GM20431 (cell line): ENCODE measurements around the gene LCA5L.
"Not testable (repeated sequence)": the region's sequence is repeated elsewhere in the genome, so short reads cannot be mapped to it uniquely, and the experiment has no call there.

Experiments
- in situ Hi-C: fragments of 300-500 bp; cut with MseI, MboI; formaldehyde crosslinking; loops from one replicate; pipeline ENCODE4 v1.15.0; 2020; ENCODE audit warnings: low sequenced_read_pairs; ENCODE audit not compliant: unreplicated experiment

The LCA5L gene

DNA sequence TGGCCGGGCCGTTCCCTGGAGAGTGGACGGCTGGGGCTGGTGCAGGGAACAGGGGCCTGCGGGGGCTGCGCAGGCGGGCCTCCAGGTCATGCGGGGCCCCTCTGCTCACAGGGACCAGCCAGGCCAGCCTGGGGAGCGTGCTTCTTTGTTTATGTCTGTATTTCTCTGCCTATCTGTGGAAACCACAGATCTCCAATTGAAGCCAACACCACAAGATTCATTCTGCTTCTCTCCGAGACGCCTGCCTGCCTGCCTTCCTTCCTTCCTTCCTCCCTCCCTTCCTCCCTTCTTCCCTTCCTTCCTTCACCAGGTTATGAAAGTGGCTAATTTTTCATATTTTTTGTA, 56.8 kb downstream of the LCA5L start:
- in situ Hi-C loops = no loop called here

DNA sequence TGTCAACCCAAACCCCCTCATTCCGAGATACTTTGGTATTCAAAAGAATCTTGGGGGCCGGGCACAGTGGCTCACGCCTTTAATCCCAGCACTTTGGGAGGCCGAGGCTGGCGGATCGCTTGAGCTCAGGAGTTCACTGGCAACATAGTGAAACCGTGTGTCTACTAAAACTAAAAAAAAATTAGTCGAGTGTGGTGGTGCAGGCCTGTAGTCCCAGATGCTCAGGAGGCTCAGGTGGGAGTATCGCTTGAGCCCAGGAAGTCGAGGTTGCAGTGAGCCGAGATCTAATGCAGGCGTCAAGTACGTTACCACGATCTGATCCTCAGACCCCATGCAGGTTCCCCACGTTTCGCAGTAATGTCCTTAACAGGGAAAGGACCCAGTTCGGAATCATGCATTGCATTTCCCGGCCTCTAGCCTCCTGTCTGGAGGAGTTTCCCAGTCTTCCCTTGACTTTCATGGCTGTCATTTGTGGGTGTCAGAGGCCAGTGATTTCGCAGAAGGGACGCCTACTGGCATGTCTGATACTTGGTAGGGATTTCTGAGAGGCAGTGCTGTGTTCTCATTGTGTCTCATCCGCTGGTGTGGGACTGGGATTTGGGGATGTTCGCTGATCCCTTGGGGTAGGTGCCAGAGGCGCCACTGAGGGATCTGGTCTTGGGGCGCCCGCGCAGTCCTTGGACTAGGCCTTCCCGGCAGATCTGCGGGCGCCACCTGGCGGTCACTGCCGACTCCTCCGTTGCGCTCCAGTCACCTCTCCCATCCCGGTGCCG, 57.4 kb downstream of the LCA5L start:
- in situ Hi-C loops = no loop called here

DNA sequence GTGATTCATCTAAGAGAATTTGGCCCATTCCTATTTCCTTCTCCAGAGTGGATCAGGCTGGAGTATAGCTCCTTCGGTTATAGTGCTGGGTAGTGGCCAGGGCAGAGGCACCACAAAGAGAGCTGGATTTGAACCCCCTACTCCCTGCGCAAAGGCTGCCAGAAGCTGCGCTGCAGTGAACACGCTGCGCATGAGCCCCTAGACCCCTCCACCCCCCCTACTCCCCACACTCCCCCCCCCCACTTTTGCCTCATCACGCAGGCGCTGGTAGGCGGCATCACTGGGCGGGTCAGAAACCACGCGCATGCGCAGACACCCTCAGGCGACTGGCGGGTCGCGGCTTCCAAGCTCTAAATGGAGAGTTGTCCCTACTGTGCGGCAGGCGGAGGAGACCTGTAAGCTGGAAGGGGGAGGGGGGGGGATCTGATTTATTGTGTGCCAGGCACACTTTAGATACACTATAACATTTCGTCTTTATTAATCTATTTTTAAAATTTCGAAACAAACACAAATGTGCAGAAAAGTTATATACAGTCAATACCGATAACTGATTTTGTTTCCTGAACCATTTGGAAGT, 58.0 kb downstream of the LCA5L start:
- in situ Hi-C loops = no loop called here

DNA sequence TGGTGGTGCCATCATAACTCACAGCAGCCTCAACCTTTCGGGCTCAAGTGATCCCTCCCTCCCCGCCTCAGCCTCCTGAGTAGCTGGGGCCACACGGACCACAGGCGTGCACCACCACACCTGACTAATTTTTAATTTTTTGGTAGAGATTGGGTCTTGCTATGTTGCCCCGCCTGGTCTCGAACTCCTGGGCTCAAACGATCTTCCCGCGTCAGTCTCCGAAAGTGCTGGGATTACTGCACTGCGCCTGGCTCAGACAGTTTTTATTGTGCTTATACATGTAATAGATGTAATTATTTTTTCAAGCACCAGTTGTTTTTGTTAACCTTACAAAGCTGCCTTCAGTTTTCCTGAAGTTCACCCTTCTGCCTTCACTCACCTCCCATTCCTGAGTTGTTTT, 58.7 kb downstream of the LCA5L start:
- in situ Hi-C loops = no loop called here

DNA sequence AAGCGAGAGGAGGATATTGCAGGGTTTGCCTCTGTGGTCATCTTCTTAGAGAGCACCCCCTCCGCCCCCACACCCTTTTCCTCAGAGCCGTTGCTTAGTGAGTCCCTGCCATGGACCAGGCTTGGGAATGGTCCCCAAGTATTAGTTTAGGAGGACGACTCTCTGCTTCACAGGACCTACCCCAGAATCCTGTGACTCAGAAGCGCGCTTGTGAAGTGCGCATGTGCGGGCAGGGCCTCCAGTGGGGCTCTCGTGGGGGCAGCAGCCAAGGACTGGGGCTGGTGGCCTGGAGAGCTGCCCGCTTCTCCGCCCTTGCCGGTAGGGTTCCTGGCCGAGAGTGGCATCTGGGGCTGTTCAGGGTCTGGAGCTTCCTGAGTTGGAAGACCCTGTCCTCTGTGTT, 59.4 kb downstream of the LCA5L start:
- in situ Hi-C loops = no loop called here

DNA sequence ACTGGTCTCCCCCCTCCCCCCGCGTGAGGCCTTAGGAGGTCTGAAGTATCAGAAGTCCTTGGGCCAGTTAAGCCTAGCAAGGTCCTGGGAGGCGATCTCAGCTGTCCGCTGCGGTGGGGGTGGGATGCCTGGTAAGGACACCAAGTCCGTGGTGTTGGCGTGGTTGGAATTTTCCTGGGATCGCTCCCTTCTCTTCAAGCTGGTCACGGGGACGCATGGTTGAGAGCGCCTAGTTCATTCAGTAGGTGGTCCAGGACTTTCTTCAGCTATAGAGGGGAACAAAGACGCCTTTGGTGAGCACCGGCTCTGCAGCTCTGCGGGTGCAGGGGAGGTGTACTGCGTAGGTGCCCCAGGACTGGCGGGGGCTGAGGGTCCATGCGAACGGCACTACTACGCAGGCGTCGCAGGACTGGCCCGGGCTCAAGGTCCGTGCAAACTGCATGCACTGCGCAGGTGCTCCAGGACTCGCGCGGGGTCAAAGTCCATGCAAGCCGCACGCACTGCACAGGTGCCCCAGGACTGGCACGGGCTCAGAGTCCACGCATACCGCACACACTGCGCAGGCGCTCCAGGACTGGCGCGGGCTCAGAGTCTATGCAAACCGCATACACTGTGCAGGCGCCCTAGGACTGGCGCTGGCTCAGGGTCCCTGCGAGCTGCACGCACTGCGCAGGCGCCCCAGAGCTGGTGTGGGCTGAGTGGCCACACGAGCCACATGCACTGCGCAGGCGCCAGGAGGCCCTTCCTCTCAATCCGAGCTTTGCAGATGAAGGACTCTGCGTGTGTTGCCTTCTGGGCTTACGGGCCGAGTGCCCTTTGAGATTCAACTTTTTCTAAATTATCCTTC, 60.1 kb downstream of the LCA5L start:
- in situ Hi-C loops = no loop called here

DNA sequence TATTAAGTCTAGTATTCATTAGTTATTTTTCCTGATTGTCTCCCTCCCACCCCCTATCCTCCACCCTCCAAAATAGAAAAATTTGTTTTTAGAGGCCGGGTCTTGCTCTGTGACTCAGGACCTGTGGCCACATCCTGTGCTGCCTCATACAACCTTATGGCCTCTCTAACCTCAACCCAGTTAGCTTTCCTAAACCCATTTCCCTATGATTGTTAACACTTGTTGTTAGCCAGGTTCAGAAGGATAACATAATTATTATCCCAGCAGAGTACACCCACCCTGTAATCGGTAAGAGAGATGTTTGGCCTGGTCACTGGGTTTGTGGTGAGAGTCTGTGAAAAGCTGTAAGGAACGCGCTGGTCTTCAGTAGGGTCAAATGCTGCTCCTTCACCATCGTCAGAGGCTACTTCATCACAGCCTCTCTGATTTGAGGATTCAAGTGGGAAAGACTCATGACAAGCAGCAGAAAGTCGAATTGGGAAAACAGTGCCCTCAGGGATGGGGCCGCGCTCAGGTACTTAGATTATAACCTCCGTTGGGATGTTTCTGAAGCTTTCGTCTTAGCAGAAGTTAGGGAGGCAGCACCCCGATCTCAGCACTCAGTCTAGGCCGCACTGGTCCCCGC, 60.8 kb downstream of the LCA5L start:
- in situ Hi-C loops = no loop called here

DNA sequence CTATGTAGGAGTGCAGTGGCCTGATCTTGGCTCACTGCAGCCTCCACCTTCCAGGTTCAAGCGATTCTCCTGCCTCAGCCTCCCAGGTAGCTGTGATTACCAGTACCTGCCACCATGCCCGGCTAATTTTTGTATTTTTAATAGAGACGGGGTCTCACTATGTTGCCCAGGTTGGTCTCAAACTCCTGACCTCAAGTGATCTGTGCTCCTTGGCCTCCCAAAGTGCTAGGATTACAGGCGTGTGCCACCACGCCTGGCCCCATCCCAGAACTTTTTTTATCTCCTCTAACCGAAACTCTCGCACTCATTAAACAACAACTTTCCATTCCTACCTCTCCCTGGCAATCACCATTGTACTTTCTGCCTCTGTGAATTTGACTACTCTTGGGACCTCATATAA, 63.5 kb downstream of the LCA5L start:
- in situ Hi-C loops = not testable (repeated sequence)

DNA sequence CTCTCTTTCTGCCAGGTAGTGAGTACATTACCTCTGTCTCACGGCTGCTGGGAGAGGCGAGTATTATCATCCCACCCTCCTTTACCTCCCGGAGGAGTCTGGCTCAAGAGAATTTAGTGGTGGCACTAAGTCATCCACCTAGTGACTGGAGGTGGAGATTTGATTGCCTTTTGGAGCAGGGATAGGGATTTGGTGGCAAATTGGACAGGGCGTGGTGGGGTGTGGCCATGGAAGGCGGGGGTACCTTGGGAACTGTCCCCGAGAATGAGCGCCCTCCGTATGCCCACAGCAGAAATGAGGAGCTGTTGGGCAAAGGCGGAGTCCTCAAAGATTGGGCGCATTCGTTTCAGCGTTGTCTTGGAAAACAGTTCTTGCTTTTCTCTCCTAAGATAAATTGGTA, 64.6 kb downstream of the LCA5L start:
- in situ Hi-C loops = no loop called here

DNA sequence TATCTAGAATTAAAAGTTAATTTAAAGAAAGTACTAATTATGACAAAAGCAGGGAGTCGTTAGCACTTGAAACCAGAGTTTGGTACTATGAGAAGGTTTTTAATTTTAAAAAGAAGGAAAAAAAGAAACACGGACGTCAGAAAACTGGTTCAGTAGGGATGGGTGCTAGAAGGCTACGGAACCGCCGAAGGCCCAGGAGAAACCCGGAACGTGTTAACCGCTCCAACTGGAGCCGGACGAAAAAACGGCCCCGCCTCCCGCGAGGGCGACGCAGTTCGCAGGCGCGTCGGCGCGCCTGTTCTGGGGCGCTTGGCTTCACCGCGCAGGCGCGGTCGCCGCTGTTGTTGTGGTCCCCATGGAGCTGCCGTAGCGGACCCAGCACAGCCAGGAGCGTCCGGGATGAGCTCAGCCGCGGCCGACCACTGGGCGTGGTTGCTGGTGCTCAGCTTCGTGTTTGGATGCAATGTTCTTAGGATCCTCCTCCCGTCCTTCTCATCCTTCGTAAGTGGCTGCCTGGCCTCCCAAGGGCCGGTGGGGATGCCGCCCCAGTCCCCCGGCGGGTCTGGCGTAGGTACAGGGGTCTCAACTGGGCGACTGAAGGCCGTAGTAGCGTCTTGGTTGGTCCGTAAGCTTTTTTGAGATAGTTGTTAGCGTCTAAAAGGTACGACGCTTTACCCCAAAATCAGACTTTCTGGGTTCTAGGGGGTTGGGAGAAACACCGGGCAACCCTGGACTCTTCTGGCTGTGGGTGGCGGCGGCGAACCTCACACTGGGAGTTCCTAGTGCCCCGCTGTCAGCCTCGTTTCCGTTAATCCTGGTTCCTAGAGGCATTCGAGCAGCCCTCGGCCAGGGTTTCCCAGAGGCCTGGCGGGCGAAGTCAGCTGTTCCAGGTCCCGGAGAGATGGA, 65.3 kb downstream of the LCA5L start:
- in situ Hi-C loops = no loop called here

DNA sequence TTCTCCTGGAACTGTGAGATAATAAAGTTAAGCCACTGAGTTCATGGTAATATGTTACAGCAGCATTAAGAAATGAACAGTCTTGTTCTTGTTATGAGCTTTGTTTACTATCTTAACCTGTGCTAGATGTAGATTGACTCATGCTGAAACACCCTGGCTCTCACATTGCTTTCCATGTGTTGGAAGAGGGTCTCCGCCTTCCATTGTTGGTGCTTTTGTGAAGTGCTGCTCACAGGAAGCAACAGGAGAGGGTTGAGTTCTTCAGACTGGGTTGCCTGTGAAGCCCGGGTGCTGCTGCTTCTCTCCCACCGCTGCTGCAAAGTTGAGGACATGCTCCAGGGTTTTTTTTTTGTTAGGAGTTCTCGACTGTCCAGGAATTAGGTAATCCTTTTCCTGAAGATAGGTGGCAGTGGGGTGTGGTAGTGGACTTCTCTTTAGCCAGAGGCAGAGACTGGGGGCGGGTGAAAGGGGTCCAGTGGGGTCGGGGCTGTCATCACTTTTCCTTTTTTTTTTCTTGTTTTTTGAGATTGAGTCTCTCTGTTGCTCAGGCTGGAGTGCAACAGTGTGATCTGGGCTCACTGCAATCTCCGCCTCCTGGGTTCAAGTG, 68.0 kb downstream of the LCA5L start:
- in situ Hi-C loops = no loop called here

DNA sequence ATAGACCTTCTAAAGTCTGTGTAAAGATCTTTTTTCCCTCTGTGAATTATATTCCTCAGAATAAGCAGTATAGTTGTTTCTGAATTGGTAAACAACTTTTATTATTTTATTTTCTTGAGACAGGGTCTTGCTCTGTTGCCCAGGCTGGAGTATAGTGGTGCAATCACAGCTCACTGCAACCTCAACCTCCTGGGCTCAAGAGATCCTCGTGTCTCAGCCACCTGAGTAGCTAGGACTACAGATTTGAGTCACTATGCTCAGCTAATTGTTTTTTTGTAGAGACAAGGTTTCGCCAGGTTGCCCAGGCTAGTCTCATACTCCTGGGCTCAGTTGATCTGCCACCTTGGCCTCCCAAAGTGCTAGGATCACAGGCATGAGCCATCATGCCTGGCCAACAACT, 70.1 kb downstream of the LCA5L start:
- in situ Hi-C loops = no loop called here

DNA sequence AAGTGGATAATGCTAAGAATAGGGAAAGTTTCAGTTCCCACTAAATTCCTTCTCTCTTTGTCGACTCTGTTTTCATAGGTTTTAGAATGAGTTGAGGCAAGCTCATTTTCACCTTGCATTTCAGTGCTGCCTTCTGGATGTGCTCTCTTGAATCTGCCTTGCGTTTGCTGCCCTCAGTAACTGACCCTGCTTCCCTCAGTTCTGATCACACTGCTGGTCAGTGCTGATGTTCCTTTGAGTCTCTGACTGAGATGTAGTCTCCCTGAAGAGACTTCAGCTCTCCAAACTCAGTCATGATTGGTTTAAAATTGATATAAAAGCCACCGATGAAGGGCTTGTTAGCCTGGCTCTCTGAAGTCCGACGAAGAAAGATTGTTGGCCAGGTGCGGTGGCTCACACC, 71.5 kb downstream of the LCA5L start:
- in situ Hi-C loops = no loop called here

DNA sequence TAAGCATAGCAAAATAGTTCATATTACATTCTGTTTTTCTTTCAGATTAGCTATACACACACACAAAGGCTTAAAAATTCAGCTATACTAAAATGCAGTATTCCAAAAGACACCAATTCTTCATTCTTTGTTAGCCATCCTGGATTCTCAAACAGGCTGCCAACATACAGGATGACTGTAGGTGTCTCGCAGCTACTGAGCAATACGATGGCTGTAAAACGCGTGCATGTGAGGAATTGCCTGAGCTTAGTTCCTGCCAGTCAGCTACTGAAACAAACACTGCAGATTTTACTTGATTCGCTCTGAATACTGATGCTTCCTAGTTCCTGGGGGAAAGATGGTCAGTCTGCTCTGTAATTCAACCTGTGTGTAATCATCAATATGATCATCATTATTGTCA, 71.9 kb downstream of the LCA5L start:
- in situ Hi-C loops = no loop called here

DNA sequence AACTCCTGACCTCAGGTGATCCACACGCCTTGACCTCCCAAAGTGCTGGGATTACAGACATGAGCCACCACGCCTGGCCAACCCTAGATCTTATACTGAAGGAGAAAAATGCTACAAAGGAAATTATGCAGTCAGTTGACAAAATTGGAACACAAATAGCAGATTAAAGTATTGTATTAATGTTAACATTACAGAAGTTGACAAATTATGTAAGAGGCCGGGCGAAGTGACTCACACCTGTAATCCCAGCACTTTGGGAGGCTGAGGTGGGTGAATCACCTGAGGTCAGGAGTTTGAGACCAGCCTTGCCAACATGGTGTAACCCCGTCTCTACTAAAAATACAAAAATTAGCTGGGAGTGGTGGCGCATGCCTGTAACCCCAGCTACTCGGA, 75.7 kb downstream of the LCA5L start:
- in situ Hi-C loops = not testable (repeated sequence)

DNA sequence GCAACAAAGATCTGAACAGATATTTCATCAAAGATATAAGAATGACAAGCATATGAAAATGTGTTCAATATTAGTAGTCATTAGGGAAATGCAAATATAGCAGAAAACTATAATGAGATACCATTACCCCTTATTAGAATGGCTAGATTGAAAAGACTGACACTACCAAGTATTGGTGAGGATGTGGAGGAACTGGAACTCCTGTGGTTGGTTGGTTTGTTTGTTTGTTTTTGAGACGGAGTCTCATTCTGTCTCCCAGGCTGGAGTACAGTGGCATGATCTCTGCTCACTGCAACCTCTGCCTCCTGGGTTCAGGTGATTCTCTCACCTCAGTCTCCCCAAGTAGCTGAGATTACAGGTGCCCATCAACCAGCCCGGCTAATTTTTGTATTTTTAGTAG, 77.8 kb downstream of the LCA5L start:
- in situ Hi-C loops = no loop called here

DNA sequence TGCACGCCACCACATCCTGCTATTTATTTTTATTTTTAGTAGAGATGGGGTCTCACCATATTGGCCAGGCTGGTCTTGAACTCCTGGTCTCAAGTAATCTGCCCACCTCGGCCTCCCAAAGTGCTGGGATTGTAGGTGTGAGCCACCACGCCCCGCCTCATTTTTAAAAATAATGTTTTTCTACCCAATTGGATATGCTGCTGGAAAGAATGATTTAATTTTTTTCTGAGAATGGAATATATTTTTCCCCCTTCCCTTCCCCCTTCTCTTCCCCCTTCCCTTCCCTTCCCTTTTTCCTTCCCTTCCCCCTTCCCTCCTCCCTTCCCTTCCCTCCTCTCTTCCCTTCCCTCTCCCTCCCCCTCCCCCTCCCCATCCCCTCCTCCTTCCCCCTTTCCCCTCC, 79.0 kb downstream of the LCA5L start:
- in situ Hi-C loops = no loop called here

DNA sequence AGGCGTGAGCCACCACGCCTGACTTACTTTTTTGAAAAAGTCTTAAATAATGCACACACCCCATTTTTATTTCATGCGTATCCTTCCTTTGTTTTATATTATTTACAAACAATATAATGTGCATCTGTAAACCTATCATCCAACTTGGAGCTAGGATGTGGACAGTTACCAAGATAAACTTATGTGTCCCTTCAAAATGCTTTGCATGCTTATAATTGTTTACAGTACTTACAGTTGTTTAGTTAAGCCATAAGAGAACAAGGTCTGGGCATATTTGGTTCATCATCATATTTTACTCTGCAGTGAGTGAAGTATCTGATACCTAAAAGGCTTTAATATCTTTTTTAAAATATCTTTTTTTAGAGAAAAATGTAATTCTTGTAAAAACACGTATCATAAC, 80.6 kb downstream of the LCA5L start:
- in situ Hi-C loops = no loop called here
